Kidney (tissue), 14 donors: ENCODE data around the gene FARP2. TPM values are rescaled to one million over a fixed set of nuclear protein-coding genes. Genes with fewer than 3 reads are reported as not detected.

Experiments used
- DNase-seq, 5 donors: peaks; one replicate each; pipeline ENCODE4 v3.0.0-alpha.2; 2013 to 2020
- FAIRE-seq: peaks from 2 replicates; lab custom pipeline; 2012; peaks lifted over from hg19 to GRCh38; lab: Jason Lieb, UNC
- H3K27ac ChIP-seq, 2 donors: one replicate each; pipeline ENCODE4 v1.7.0; 2013; ENCODE audit warnings: low read depth in 2 of 2, low read length in 2 of 2, inconsistent platforms in 1 of 2
- H3K27me3 ChIP-seq: one replicate; pipeline ENCODE4 v1.7.1; 2013; ENCODE audit warnings: low read length, inconsistent platforms; ENCODE audit not compliant: control insufficient read depth, insufficient read depth
- H3K36me3 ChIP-seq, 3 donors: one replicate each; pipeline versions ENCODE4 v1.7.0 to v1.7.1; 2013; ENCODE audit warnings: low read length in 3 of 3, control low read depth in 1 of 3, inconsistent platforms in 1 of 3; ENCODE audit not compliant: insufficient read depth in 3 of 3, control insufficient read depth in 2 of 3
- H3K4me1 ChIP-seq, 3 donors: one replicate each; pipeline versions ENCODE4 v1.7.0 to v1.7.1; 2013; ENCODE audit warnings: low read length in 3 of 3, inconsistent platforms in 1 of 3, low read depth in 1 of 3; ENCODE audit not compliant: control insufficient read depth in 2 of 3, insufficient read depth in 2 of 3
- H3K4me3 ChIP-seq, 3 donors: one replicate each; pipeline versions ENCODE4 v1.7.0 to v1.8.1; 2013; ENCODE audit warnings: low read length in 3 of 3, control low read depth in 1 of 3, inconsistent platforms in 1 of 3
- H3K9ac ChIP-seq, 3 donors: one replicate each; pipeline versions ENCODE4 v1.7.0 to v1.7.1; 2013; ENCODE audit warnings: low read length in 3 of 3, control low read depth in 1 of 3, inconsistent platforms in 1 of 3
- H3K9me3 ChIP-seq, 3 donors: one replicate each; pipeline versions ENCODE4 v1.7.0 to v1.7.1; 2013; ENCODE audit warnings: low read length in 3 of 3, control low read depth in 1 of 3, inconsistent platforms in 1 of 3; ENCODE audit not compliant: control insufficient read depth in 2 of 3, insufficient read depth in 1 of 3
- CTCF ChIP-seq: IDR thresholded peaks from 3 replicates; pipeline ENCODE4 v1.5.1; 2012; ENCODE audit warnings: mild to moderate bottlenecking, moderate library complexity, borderline replicate concordance; ENCODE audit not compliant: insufficient read depth; ENCODE audit errors: extremely low read depth
- intact Hi-C: fragments of 100-400 bp; cut with DNase I; formaldehyde crosslinking; loops from one replicate; pipeline ENCODE4 v1.11.1; 2022
- polyA plus RNA-seq: library from polyadenylated mRNA; stranded (reverse); fragments of 350-450 nt; fragmentation: Illumina TruSeq; extraction: RNeasy Lipid Tissue Mini Kit (QIAGEN cat#74804); gene quantifications from one replicate; pipeline ENCODE4 v1.2.3, GENCODE V29; 2014; ENCODE audit warnings: low read depth, low replicate concordance; ENCODE audit not compliant: insufficient read depth
- total RNA-seq: library from RNA; stranded (reverse); fragmentation: NEBNext Ultra II Directional; extraction: Animal tissue kit (Norgen Biotek cat#: 25700); gene quantifications from one replicate; pipeline ENCODE4 v1.2.1, GENCODE V29; 2021
- donor health status: control.
- donor health status: control.
- donor health status: control.
- donor health status: control.
- donor health status: control.
- donor health status: DM: yes; HTN: yes; CAD: no.
- donor health status: Normal renal cell carcinoma (clear cell type).

FARP2 gene
- total and polyA plus RNA-seq, 2 donors from 2014 or later = 20.3 to 50.5 TPM

GRCh38 chr2:241475267-241475666 lies 119.2 kb downstream of the FARP2 start:
- Histone ChIP-seq H3K9ac (no peak overlapping the region), H3K4me1 (no peaks in the 10 kb centered on the region), H3K9me3 (no peaks in the 10 kb centered on the region), H3K27me3 (no peaks in the 10 kb centered on the region), H3K36me3 (peaks cover under 1 to 6% (median 2%) of the 10 kb centered on the region in 3 donors), H3K4me3 (no peak overlapping the region), H3K27ac (no peak overlapping the region)
- DNase-seq = no peak
- intact Hi-C loops = no loop called here
- TF ChIP-seq CTCF = no peak
- no peak for FAIRE-seq

GRCh38 chr2:241478166-241478565 lies 122.1 kb downstream of the FARP2 start:
- Histone ChIP-seq H3K27ac (no peak overlapping the region), H3K4me3 (no peak overlapping the region), H3K9me3 (no peaks in the 10 kb centered on the region), H3K36me3 (peaks cover 0 to 6% (median 2%) of the 10 kb centered on the region in 3 donors), H3K27me3 (no peaks in the 10 kb centered on the region), H3K4me1 (no peaks in the 10 kb centered on the region), H3K9ac (no peak overlapping the region)
- FAIRE-seq = no peak
- no peak for TF ChIP-seq CTCF
- intact Hi-C loops = no loop called here
- no peak for DNase-seq

GRCh38 chr2:241479026-241479898 lies 123.2 kb downstream of the FARP2 start:
- Histone ChIP-seq H3K9me3 (no peaks in the 10 kb centered on the region), H3K4me3 (no peak overlapping the region), H3K27me3 (no peaks in the 10 kb centered on the region), H3K27ac (no peak overlapping the region), H3K36me3 (peaks cover 0 to 6% (median 2%) of the 10 kb centered on the region in 3 donors), H3K4me1 (no peaks in the 10 kb centered on the region), H3K9ac (no peak overlapping the region)
- DNase-seq (no peak), FAIRE-seq (no peak)
- intact Hi-C loops = no loop called here
- TF ChIP-seq CTCF = no peak
